Caco-2 (cell line): ENCODE data around the gene LST1. TPM values are rescaled to one million over a fixed set of nuclear protein-coding genes. Genes with fewer than 3 reads are reported as not detected.

Experiments used
- BruUV-seq: library from RNA; stranded (reverse); fragments of 400-500 nt; replicated peaks from 2 replicates; lab custom pipeline; 2021; lab: Mats Ljungman, UMichigan
- CTCF ChIA-PET: fragments of 300-600 bp; sonication (Branson Sonifier 250); formaldehyde crosslinking; loops from one replicate; lab custom pipeline; 2022; ENCODE audit warnings: antibody characterized with exemption; lab: Charles Lee
- POLR2A ChIA-PET: fragments of 300-600 bp; sonication (Branson Sonifier 250); formaldehyde crosslinking; loops from one replicate; lab custom pipeline; 2022; ENCODE audit warnings: antibody characterized with exemption; lab: Charles Lee
- DNase-seq, 2 experiments: peaks; one replicate each; pipeline versions ENCODE4 v3.0.0 to v3.0.0-alpha.2; 2020 to 2022
- H3K27me3 ChIP-seq: replicated peaks from 2 replicates; pipeline ENCODE4 v1.6.0; 2011; ENCODE audit warnings: low read length; ENCODE audit not compliant: control insufficient read depth, insufficient read depth
- H3K36me3 ChIP-seq: 2 replicates; pipeline ENCODE4 v1.5.1; 2011; ENCODE audit warnings: low read length; ENCODE audit not compliant: control insufficient read depth, insufficient read depth
- H3K4me1 ChIP-seq: fragments of 250-450 bp; sonication (Bioruptor Pico); 2 replicates; pipeline ENCODE4 v1.5.1; 2020; ENCODE audit warnings: mild to moderate bottlenecking
- H3K4me3 ChIP-seq: 2 replicates; pipeline ENCODE4 v1.5.1; 2011; ENCODE audit warnings: low read depth, mild to moderate bottlenecking, control low read depth, low read length
- H3K9me3 ChIP-seq: fragments of 250-450 bp; sonication (Bioruptor Pico); 2 replicates; pipeline ENCODE4 v1.5.1; 2020; ENCODE audit warnings: mild to moderate bottlenecking, moderate library complexity
- H3K27ac Mint-ChIP-seq: one replicate; pipeline ENCODE4 v1.8.0; 2022; ENCODE audit warnings: mixed read lengths; ENCODE audit not compliant: unreplicated experiment
- H3K27me3 Mint-ChIP-seq: one replicate; pipeline ENCODE4 v1.8.0; 2022; ENCODE audit warnings: mixed read lengths; ENCODE audit not compliant: insufficient read depth, unreplicated experiment
- H3K36me3 Mint-ChIP-seq: one replicate; pipeline ENCODE4 v1.8.0; 2022; ENCODE audit warnings: mild to moderate bottlenecking, mixed read lengths; ENCODE audit not compliant: insufficient read depth, unreplicated experiment
- H3K4me1 Mint-ChIP-seq: one replicate; pipeline ENCODE4 v1.8.0; 2022; ENCODE audit warnings: low read depth, mixed read lengths; ENCODE audit not compliant: unreplicated experiment
- H3K4me3 Mint-ChIP-seq: one replicate; pipeline ENCODE4 v1.8.0; 2022; ENCODE audit warnings: mild to moderate bottlenecking, moderate library complexity, mixed read lengths; ENCODE audit not compliant: unreplicated experiment
- H3K9me3 Mint-ChIP-seq: one replicate; pipeline ENCODE4 v1.8.0; 2022; ENCODE audit warnings: mixed read lengths; ENCODE audit not compliant: unreplicated experiment
- intact Hi-C: fragments of 100-400 bp; cut with micrococcal nuclease; formaldehyde crosslinking; loops from one replicate; pipeline ENCODE4 v1.10.0; 2022; ENCODE audit not compliant: unreplicated experiment
- total RNA-seq: library from RNA; stranded (reverse); gene quantifications from 2 replicates; pipeline ENCODE4 v1.2.3, GENCODE V29; 2022
- TF ChIP-seq, protein P1 (sequence below), 2 experiments: fragments of 200-600 bp in 1 of 2; IDR thresholded peaks; 1 replicate in 1 of 2; 2 replicates in 1 of 2; pipeline versions ENCODE4 v1.5.1 to v1.8.0; 2011 to 2022; ENCODE audit warnings: antibody characterized with exemption in 1 of 2, control low read depth in 1 of 2, inconsistent platforms in 1 of 2, low read depth in 1 of 2, low read length in 1 of 2, mild to moderate bottlenecking in 1 of 2, moderate library complexity in 1 of 2; ENCODE audit not compliant: insufficient read depth in 1 of 2, severe bottlenecking in 1 of 2, unreplicated experiment in 1 of 2

LST1 gene
- total RNA-seq, 1 experiment from 2014 or later = not detected

DNA sequence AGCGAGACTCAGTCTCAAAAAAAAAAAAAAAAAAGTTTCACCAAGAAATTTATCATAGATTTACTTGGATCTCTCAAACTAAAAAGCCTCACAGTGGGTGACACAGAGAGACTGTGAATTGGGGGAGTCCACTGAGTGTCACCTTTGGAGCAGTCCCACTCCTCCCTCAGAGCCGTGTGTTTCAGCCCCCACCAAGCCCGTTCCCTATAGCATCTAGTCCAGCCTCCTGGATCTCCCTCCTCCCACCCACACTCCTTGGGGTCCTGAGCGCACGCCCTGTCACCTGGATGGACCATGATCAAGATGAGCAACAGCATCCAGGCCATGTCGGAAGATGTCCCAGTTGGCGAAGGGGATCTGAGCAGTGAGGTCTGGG, 6.3 kb downstream of the LST1 start:
- Mint-ChIP-seq H3K27ac (no peak overlapping the region), H3K36me3 (no peaks in the 10 kb centered on the region), H3K4me1 (no peaks in the 10 kb centered on the region), H3K9me3 (no peaks in the 10 kb centered on the region), H3K4me3 (no peak overlapping the region), H3K27me3 (no peaks in the 10 kb centered on the region)
- POLR2A ChIA-PET = no interaction called here
- DNase-seq = no peak
- Histone ChIP-seq H3K27me3 (no peaks in the 10 kb centered on the region), H3K4me3 (no peak overlapping the region), H3K36me3 (no peaks in the 10 kb centered on the region), H3K9me3 (no peaks in the 10 kb centered on the region), H3K4me1 (no peaks in the 10 kb centered on the region)
- no TSS peak for BruUV-seq
- CTCF ChIA-PET = interaction anchor here (0.6 to 1.1 kb wide), 3 partner anchors 12 to 50 kb away, joined by 3 to 6 read pairs (median 5); no protein-coding TSS in a partner anchor
- TF ChIP-seq, protein P1, sequence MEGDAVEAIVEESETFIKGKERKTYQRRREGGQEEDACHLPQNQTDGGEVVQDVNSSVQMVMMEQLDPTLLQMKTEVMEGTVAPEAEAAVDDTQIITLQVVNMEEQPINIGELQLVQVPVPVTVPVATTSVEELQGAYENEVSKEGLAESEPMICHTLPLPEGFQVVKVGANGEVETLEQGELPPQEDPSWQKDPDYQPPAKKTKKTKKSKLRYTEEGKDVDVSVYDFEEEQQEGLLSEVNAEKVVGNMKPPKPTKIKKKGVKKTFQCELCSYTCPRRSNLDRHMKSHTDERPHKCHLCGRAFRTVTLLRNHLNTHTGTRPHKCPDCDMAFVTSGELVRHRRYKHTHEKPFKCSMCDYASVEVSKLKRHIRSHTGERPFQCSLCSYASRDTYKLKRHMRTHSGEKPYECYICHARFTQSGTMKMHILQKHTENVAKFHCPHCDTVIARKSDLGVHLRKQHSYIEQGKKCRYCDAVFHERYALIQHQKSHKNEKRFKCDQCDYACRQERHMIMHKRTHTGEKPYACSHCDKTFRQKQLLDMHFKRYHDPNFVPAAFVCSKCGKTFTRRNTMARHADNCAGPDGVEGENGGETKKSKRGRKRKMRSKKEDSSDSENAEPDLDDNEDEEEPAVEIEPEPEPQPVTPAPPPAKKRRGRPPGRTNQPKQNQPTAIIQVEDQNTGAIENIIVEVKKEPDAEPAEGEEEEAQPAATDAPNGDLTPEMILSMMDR (IDR thresholded peaks at IDR 0.05; ENCODE audit: insufficient read depth in 1 of 2, low read depth in 1 of 2, low read length in 1 of 2, severe bottlenecking in 1 of 2, unreplicated experiment in 1 of 2) = no peak
- intact Hi-C loops = no loop called here

DNA sequence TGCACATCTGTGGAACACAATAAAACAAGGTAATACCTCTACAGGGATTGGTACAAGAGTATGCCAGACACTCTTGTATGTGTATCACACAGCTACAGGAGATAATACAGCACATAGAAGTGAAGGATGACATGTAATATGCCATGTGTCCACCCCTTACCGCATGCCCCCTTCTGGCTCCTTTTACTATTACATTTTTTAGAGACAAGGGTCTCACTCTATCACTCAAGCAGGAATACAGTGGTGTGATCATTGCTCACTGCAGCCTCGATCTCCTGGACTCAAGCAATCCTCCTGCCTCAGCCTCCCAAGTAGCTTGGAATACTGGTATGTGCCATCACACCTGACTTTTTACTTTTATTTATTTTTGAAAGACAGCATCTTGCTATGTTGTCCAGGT, 10.9 kb downstream of the LST1 start:
- Histone ChIP-seq H3K9me3 (no peaks in the 10 kb centered on the region), H3K27me3 (no peaks in the 10 kb centered on the region), H3K4me1 (no peaks in the 10 kb centered on the region), H3K4me3 (no peak overlapping the region), H3K36me3 (no peaks in the 10 kb centered on the region)
- POLR2A ChIA-PET = no interaction called here
- TF ChIP-seq, protein P1 (IDR thresholded peaks at IDR 0.05; ENCODE audit: insufficient read depth in 1 of 2, low read depth in 1 of 2, low read length in 1 of 2, severe bottlenecking in 1 of 2, unreplicated experiment in 1 of 2) = peak; percentile 34 to 38
- Mint-ChIP-seq H3K4me3 (no peak overlapping the region), H3K27me3 (no peaks in the 10 kb centered on the region), H3K27ac (no peak overlapping the region), H3K36me3 (no peaks in the 10 kb centered on the region), H3K4me1 (peaks cover 5% of the 10 kb centered on the region), H3K9me3 (no peaks in the 10 kb centered on the region)
- CTCF ChIA-PET = interaction anchor here (0.5 to 4.8 kb wide), 8 partner anchors 11 to 50 kb away, joined by 3 to 80 read pairs (median 4); partner anchors contain the start of genes LST1, LTB and NFKBIL1
- peak in 1 of 2 experiments; percentile 52 for DNase-seq
- no TSS peak for BruUV-seq
- intact Hi-C loops = no loop called here

DNA sequence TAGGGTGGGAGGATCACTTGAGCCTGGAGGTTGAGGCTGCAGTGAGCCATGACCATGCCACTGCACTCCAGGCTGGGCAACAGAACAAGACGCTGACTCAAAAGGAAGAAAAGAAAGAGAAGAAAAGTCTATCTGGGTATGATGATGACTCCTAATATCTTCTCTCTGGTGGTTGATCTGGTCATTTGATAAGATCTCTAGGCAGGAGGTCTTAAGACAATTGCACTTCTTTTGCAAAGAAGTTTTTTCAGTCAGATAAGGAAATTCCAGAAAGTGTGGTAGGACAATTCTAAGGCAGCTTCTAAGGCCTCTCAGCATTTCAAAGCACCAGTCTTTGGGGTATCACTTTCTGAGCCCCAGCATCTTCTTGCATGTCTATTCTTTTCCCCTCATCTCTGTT, 21.2 kb downstream of the LST1 start:
- no TSS peak for BruUV-seq
- H3K36me3 Mint-ChIP-seq = no peaks in the 10 kb centered on the region
- ChIA-PET CTCF (interaction anchor here (0.9 kb wide), 1 partner anchor 9 kb away, joined by 7 read pairs; no protein-coding TSS in a partner anchor), POLR2A (no interaction called here)
- no peaks in the 10 kb centered on the region for H3K36me3 ChIP-seq
- H3K27me3 ChIP-seq = no peaks in the 10 kb centered on the region
- H3K9me3 ChIP-seq = no peaks in the 10 kb centered on the region
- H3K4me1 ChIP-seq = no peaks in the 10 kb centered on the region
- intact Hi-C loops = no loop called here
- H3K4me3 ChIP-seq = no peak overlapping the region
- H3K4me3 Mint-ChIP-seq = no peak overlapping the region
- TF ChIP-seq, protein P1 (IDR thresholded peaks at IDR 0.05; ENCODE audit: insufficient read depth in 1 of 2, low read depth in 1 of 2, low read length in 1 of 2, severe bottlenecking in 1 of 2, unreplicated experiment in 1 of 2) = no peak
- no peak overlapping the region for H3K27ac Mint-ChIP-seq
- no peaks in the 10 kb centered on the region for H3K27me3 Mint-ChIP-seq
- H3K4me1 Mint-ChIP-seq = no peaks in the 10 kb centered on the region
- no peaks in the 10 kb centered on the region for H3K9me3 Mint-ChIP-seq
- DNase-seq = no peak
